ENCODE measurements around the gene GLT8D1.

DNA sequence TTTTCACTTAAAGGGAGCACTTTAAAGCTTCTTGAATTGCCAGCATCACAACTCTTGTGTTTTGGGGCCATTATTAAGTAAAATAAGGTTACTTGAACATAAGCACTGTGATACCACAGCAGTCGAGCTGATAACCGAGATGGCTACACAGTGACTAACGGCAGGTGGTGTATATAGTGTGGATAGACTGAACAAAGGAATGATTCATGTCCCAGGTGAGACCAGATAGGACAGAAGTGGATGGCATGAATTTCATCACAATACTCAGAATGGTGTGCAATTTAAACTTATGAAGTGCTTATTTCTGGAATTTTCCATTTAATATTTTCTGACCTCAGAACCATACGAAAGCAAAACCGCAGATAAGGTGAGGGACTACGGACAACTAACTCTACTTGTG is 60.0 kb downstream of the GLT8D1 start:
- no peak for TF ChIP-seq EZH2 (IDR thresholded peaks at IDR 0.05; ENCODE audit: insufficient read depth, poor library complexity, severe bottlenecking)
- no peak for TF ChIP-seq EZH2phosphoT487 (IDR thresholded peaks at IDR 0.05; ENCODE audit: insufficient read depth, low read depth)
